Medulla oblongata (tissue), 1 donor: Measurements from ENCODE around the gene NAALADL1.

Experiments used
- DNase-seq: peaks from one replicate; pipeline ENCODE4 v3.0.0-alpha.2; 2015; ENCODE audit errors: extremely low spot score

The NAALADL1 gene

GRCh38 chr11:65083134-65083833 lies 24.9 kb upstream of the NAALADL1 start:
- DNase-seq, result no peak

- DNase-seq, result no peak
Observed at GRCh38 chr11:65078786-65079342, 20.5 kb upstream of the NAALADL1 start.

GRCh38 chr11:65078151-65078550 lies 19.8 kb upstream of the NAALADL1 start:
- no peak for DNase-seq

GRCh38 chr11:65077451-65077850 lies 19.1 kb upstream of the NAALADL1 start:
- no peak for DNase-seq

GRCh38 chr11:65072631-65072966 lies 14.2 kb upstream of the NAALADL1 start:
- no peak for DNase-seq

- DNase-seq, result no peak
Observed at GRCh38 chr11:65071907-65072630, 13.7 kb upstream of the NAALADL1 start.

- no peak for DNase-seq
Observed at GRCh38 chr11:65069217-65069616, 10.9 kb upstream of the NAALADL1 start.

- DNase-seq, result no peak
Observed at GRCh38 chr11:65067446-65067845, 9.1 kb upstream of the NAALADL1 start.

GRCh38 chr11:65066805-65067291 lies 8.5 kb upstream of the NAALADL1 start:
- DNase-seq, result no peak

- DNase-seq, result no peak
Observed at GRCh38 chr11:65066315-65066714, 8.0 kb upstream of the NAALADL1 start.

- no peak for DNase-seq
Observed at GRCh38 chr11:65065851-65066250, 7.5 kb upstream of the NAALADL1 start.

GRCh38 chr11:65064847-65065240 lies 6.5 kb upstream of the NAALADL1 start:
- DNase-seq, result no peak

- DNase-seq, result no peak
Observed at GRCh38 chr11:65063532-65063931, 5.2 kb upstream of the NAALADL1 start.

- DNase-seq, result no peak
Observed at GRCh38 chr11:65060913-65061408, 2.6 kb upstream of the NAALADL1 start.

- no peak for DNase-seq
Observed at GRCh38 chr11:65059959-65060824, 1.8 kb upstream of the NAALADL1 start.

GRCh38 chr11:65059523-65059922 lies 1.2 kb upstream of the NAALADL1 start:
- no peak for DNase-seq

GRCh38 chr11:65058012-65058411 lies 341 bp downstream of the NAALADL1 start:
- DNase-seq, result no peak

- DNase-seq, result no peak
Observed at GRCh38 chr11:65057526-65057925, 827 bp downstream of the NAALADL1 start.

- no peak for DNase-seq
Observed at GRCh38 chr11:65056999-65057398, 1.4 kb downstream of the NAALADL1 start.

- no peak for DNase-seq
Observed at GRCh38 chr11:65055538-65055937, 2.8 kb downstream of the NAALADL1 start.

- DNase-seq, result no peak
Observed at GRCh38 chr11:65053827-65054508, 4.4 kb downstream of the NAALADL1 start.
